OCI-LY3 (cell line): Measurements from ENCODE around the gene SF3B6.

Source experiments
- H2AFZ ChIP-seq: fragments of 200-600, 300-600 bp; shearing (Covaris generic); 2 replicates; pipeline ENCODE4 v1.6.0; 2014; ENCODE audit warnings: antibody characterized with exemption, low read depth, low read length
- H3K27ac ChIP-seq: fragments of 200-600, 300-600 bp; sonication (generic); 2 replicates; pipeline ENCODE4 v1.5.1; 2014; ENCODE audit warnings: mild to moderate bottlenecking, low read length, moderate library complexity, mixed read lengths
- H3K27me3 ChIP-seq: fragments of 200-600, 300-600 bp; sonication (generic); 2 replicates; pipeline ENCODE4 v1.6.1; 2014; ENCODE audit warnings: low read depth, low read length, mixed read lengths
- H3K36me3 ChIP-seq: fragments of 200-600, 300-600 bp; sonication (generic); replicated peaks from 2 replicates; pipeline ENCODE3; 2014; ENCODE audit warnings: low read depth, low read length, mixed read lengths
- H3K4me1 ChIP-seq: fragments of 300-600, 200-600 bp; sonication (generic); 2 replicates; pipeline ENCODE4 v1.6.1; 2014; ENCODE audit warnings: low read length, mixed read lengths
- H3K4me2 ChIP-seq: fragments of 200-600, 300-600 bp; sonication (generic); 2 replicates; pipeline ENCODE4 v1.6.1; 2014; ENCODE audit warnings: low read length, mixed read lengths
- H3K4me3 ChIP-seq: fragments of 300-600, 200-600 bp; sonication (generic); 2 replicates; pipeline ENCODE4 v1.5.1; 2014; ENCODE audit warnings: antibody characterized with exemption, mild to moderate bottlenecking, low read length, moderate library complexity
- H3K79me2 ChIP-seq: fragments of 300-600, 200-600 bp; shearing (Covaris generic); 2 replicates; pipeline ENCODE4 v1.6.1; 2014; ENCODE audit warnings: mild to moderate bottlenecking, low read length, mixed read lengths
- H3K9ac ChIP-seq: fragments of 300-600, 200-600 bp; shearing (Covaris generic); 2 replicates; pipeline ENCODE4 v1.6.0; 2014; ENCODE audit warnings: mild to moderate bottlenecking, low read length, moderate library complexity
- H3K9me3 ChIP-seq: fragments of 200-600, 300-600 bp; shearing (Covaris generic); 2 replicates; pipeline ENCODE4 v1.6.1; 2014; ENCODE audit warnings: low read length, mixed read lengths; ENCODE audit not compliant: insufficient read depth
- H4K20me1 ChIP-seq: fragments of 200-600, 300-600 bp; sonication (generic); 2 replicates; pipeline ENCODE4 v1.6.1; 2016; ENCODE audit warnings: low read length, mixed read lengths; ENCODE audit not compliant: insufficient read depth
- EZH2phosphoT487 ChIP-seq: fragments of 200-600 bp; shearing (Covaris generic); IDR thresholded peaks from 2 replicates; pipeline ENCODE4 v1.6.1; 2018; ENCODE audit warnings: antibody characterized with exemption, mixed run types, low read depth
- TF ChIP-seq, protein P1 (sequence below): fragments of 200-600, 300-600 bp; sonication (generic); IDR thresholded peaks from 2 replicates; pipeline ENCODE4 v1.5.1; 2014; ENCODE audit warnings: antibody characterized with exemption, low read length, low read depth

Gene SF3B6

DNA sequence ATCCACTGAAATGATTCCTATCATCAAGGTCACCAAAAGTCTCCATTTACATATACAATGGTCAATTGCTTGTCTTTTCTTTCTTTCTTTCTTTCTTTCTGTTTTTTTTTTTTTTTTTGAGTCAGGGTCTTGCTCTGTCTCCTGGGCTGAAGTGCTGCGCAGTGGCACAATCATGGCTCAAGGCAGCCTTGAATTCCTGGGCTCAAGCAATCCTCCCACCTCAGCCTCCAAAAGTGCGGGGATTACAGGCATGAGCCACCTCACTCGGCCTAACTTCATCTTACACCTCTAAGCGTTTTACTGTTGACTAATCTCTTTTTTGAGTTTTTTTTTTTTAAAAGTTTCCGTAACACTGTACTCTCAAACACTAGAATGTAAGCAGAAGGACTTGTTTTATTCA, 867 bp downstream of the SF3B6 start:
- Histone ChIP-seq H4K20me1 (no peaks in the 10 kb centered on the region), H3K4me3 (peak overlapping the region; percentile 83), H3K27me3 (no peaks in the 10 kb centered on the region), H3K9me3 (no peaks in the 10 kb centered on the region), H3K4me1 (peaks cover 11% of the 10 kb centered on the region), H3K27ac (no peak overlapping the region), H2AFZ (no peak overlapping the region), H3K9ac (peak overlapping the region; percentile 73), H3K79me2 (peaks cover 19% of the 10 kb centered on the region), H3K36me3 (peaks cover 14% of the 10 kb centered on the region), H3K4me2 (peak overlapping the region; percentile 82)
- TF ChIP-seq, protein P1, sequence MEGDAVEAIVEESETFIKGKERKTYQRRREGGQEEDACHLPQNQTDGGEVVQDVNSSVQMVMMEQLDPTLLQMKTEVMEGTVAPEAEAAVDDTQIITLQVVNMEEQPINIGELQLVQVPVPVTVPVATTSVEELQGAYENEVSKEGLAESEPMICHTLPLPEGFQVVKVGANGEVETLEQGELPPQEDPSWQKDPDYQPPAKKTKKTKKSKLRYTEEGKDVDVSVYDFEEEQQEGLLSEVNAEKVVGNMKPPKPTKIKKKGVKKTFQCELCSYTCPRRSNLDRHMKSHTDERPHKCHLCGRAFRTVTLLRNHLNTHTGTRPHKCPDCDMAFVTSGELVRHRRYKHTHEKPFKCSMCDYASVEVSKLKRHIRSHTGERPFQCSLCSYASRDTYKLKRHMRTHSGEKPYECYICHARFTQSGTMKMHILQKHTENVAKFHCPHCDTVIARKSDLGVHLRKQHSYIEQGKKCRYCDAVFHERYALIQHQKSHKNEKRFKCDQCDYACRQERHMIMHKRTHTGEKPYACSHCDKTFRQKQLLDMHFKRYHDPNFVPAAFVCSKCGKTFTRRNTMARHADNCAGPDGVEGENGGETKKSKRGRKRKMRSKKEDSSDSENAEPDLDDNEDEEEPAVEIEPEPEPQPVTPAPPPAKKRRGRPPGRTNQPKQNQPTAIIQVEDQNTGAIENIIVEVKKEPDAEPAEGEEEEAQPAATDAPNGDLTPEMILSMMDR: no peak
- no peak for TF ChIP-seq EZH2phosphoT487

DNA sequence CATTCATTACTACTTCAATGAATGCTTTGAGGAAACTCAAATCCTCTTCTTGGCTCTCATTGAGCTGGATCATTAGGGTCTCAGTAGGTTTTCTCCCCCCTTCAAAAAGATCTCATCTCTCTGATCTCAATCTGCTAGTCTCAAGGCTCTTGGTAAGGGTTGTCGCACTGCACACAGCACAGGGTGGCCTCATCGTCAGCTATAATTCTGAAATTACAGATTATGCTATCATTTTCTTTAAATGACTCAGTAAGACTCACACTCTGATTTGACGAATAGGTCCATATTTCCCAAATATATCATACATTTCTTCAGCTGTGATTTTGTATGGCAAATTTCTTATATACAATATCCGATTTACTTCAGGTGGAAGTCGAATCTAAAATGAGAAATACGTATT, 2.3 kb downstream of the SF3B6 start:
- H2AFZ ChIP-seq: no peak overlapping the region
- peaks cover 11% of the 10 kb centered on the region for H3K4me1 ChIP-seq
- peaks cover 21% of the 10 kb centered on the region for H3K79me2 ChIP-seq
- H3K36me3 ChIP-seq: peaks cover 18% of the 10 kb centered on the region
- no peak overlapping the region for H3K9ac ChIP-seq
- TF ChIP-seq, protein P1: no peak
- TF ChIP-seq EZH2phosphoT487: no peak
- no peaks in the 10 kb centered on the region for H3K27me3 ChIP-seq
- no peaks in the 10 kb centered on the region for H4K20me1 ChIP-seq
- H3K9me3 ChIP-seq: no peaks in the 10 kb centered on the region
- H3K4me2 ChIP-seq: no peak overlapping the region
- H3K27ac ChIP-seq: no peak overlapping the region
- H3K4me3 ChIP-seq: no peak overlapping the region

DNA sequence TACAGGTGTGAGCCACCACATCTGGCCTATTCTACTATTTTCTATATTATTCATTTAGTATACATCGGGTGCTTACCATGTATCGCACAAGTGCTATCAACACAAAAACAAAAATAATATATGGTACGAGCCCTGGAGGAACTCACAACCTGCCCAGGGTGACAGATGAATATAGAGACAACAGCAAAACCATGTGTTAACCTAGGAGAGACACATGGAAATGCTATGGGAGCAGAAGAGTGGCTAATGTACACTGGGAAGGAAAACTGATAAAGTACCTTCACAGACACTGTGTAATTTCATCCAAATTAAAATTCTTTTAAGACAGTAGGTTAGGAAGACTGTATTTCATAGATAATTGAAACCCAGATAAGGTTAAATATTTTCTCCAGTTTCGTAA, 3.9 kb downstream of the SF3B6 start:
- Histone ChIP-seq H4K20me1 (no peaks in the 10 kb centered on the region), H2AFZ (no peak overlapping the region), H3K4me1 (peaks cover 6% of the 10 kb centered on the region), H3K4me2 (no peak overlapping the region), H3K9me3 (no peaks in the 10 kb centered on the region), H3K79me2 (peaks cover 21% of the 10 kb centered on the region), H3K9ac (no peak overlapping the region), H3K27ac (no peak overlapping the region), H3K4me3 (no peak overlapping the region), H3K27me3 (no peaks in the 10 kb centered on the region), H3K36me3 (peaks cover 26% of the 10 kb centered on the region)
- TF ChIP-seq, protein P1: no peak
- no peak for TF ChIP-seq EZH2phosphoT487

DNA sequence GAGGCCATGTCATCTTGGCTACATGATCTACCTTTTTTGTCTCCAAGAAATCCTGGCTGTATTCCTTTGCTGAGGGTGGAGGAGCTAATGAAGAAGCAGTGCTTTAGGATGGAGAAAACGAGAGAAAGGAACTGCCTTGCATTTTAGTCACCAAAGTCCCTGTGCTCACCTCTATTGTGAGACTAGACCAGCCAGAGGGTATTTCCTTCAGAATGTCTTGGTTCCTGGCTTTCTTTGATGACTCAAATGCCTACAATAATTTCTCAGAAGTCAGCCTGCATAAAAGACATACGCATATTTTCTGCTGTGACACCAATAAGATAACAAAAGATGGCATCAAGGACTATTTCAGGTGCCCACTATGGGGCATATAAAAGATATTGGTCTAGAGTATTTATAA, 10.8 kb downstream of the SF3B6 start:
- Histone ChIP-seq H3K4me3 (no peak overlapping the region), H3K4me2 (no peak overlapping the region), H4K20me1 (no peaks in the 10 kb centered on the region), H3K27me3 (no peaks in the 10 kb centered on the region), H3K27ac (no peak overlapping the region), H2AFZ (no peak overlapping the region), H3K36me3 (peaks cover 14% of the 10 kb centered on the region), H3K79me2 (peaks cover 2% of the 10 kb centered on the region; the same call in 1 of the 2 replicates), H3K4me1 (no peaks in the 10 kb centered on the region), H3K9ac (no peak overlapping the region), H3K9me3 (no peaks in the 10 kb centered on the region)
- TF ChIP-seq, protein P1: no peak
- no peak for TF ChIP-seq EZH2phosphoT487
